Neural progenitor cell (in vitro differentiated cells): ENCODE measurements around the gene HSPB1. TPM values are rescaled to one million over a fixed set of nuclear protein-coding genes. Genes with fewer than 3 reads are reported as not detected.

Experiments
- DNase-seq: peaks from one replicate; pipeline ENCODE4 v3.0.0-alpha.2; 2016; ENCODE audit warnings: low spot score
- H2AFZ ChIP-seq: fragments of 200-600 bp; sonication (generic); replicated peaks from 2 replicates; pipeline ENCODE4 v1.6.1; 2016; ENCODE audit warnings: antibody characterized with exemption
- H3F3A ChIP-seq: fragments of 200-600 bp; sonication (generic); 2 replicates; pipeline ENCODE4 v1.6.1; 2016; ENCODE audit warnings: antibody characterized with exemption, low read depth
- H3K27ac ChIP-seq: fragments of 200-600 bp; sonication (generic); 2 replicates; pipeline ENCODE4 v1.5.1; 2016; ENCODE audit warnings: mild to moderate bottlenecking
- H3K27me3 ChIP-seq: fragments of 200-600 bp; sonication (generic); 2 replicates; pipeline ENCODE4 v1.6.1; 2016; ENCODE audit warnings: mild to moderate bottlenecking, moderate library complexity
- H3K36me3 ChIP-seq: fragments of 200-600 bp; sonication (generic); 2 replicates; pipeline ENCODE4 v1.5.1; 2016
- H3K4me1 ChIP-seq: fragments of 200-600 bp; sonication (generic); 2 replicates; pipeline ENCODE4 v1.6.1; 2016; ENCODE audit warnings: mixed run types
- H3K4me2 ChIP-seq: fragments of 200-600 bp; sonication (generic); 2 replicates; pipeline ENCODE4 v1.6.1; 2016
- H3K4me3 ChIP-seq: fragments of 200-600 bp; sonication (generic); 2 replicates; pipeline ENCODE4 v1.5.1; 2016
- H3K79me2 ChIP-seq: fragments of 200-600 bp; sonication (generic); 2 replicates; pipeline ENCODE4 v1.6.1; 2016; ENCODE audit warnings: low read depth
- H3K9ac ChIP-seq: fragments of 200-600 bp; sonication (generic); 2 replicates; pipeline ENCODE4 v1.6.1; 2016
- H3K9me3 ChIP-seq: fragments of 200-600 bp; sonication (generic); 2 replicates; pipeline ENCODE4 v1.5.1; 2016; ENCODE audit warnings: low read depth
- H4K20me1 ChIP-seq: fragments of 200-600 bp; sonication (generic); 2 replicates; pipeline ENCODE4 v1.6.1; 2016; ENCODE audit warnings: low read depth
- H3K27ac Mint-ChIP-seq: 3 replicates; pipeline ENCODE4 v1.8.0; 2021; ENCODE audit warnings: mixed read lengths
- H3K27me3 Mint-ChIP-seq: 2 replicates; pipeline ENCODE4 v1.8.0; 2022; ENCODE audit warnings: low read depth, mild to moderate bottlenecking, inconsistent platforms, moderate library complexity, mixed read lengths; ENCODE audit not compliant: insufficient read depth
- H3K36me3 Mint-ChIP-seq: 3 replicates; pipeline ENCODE4 v1.8.0; 2021; ENCODE audit warnings: mixed read lengths
- H3K4me1 Mint-ChIP-seq: 3 replicates; pipeline ENCODE4 v1.8.0; 2021; ENCODE audit warnings: mixed read lengths
- H3K4me3 Mint-ChIP-seq: 3 replicates; pipeline ENCODE4 v1.8.0; 2021; ENCODE audit warnings: mild to moderate bottlenecking, moderate library complexity, mixed read lengths
- H3K9me3 Mint-ChIP-seq: 3 replicates; pipeline ENCODE4 v1.8.0; 2020; ENCODE audit warnings: mixed read lengths
- EZH2 ChIP-seq: fragments of 200-600 bp; sonication (generic); IDR thresholded peaks from 2 replicates; pipeline ENCODE4 v1.6.1; 2017; ENCODE audit warnings: antibody characterized with exemption, mild to moderate bottlenecking, moderate library complexity
- EZH2phosphoT487 ChIP-seq: fragments of 200-600 bp; sonication (generic); IDR thresholded peaks from 2 replicates; pipeline ENCODE4 v1.6.1; 2017; ENCODE audit warnings: antibody characterized with exemption
- total RNA-seq: library from RNA; depleted of rRNA; stranded (reverse); fragments of >200 nt; gene quantifications from 2 replicates; pipeline ENCODE4 v1.2.3, GENCODE V29; 2015; ENCODE audit warnings: low replicate concordance
- TF ChIP-seq, protein P1 (sequence below): fragments of 200-600 bp; sonication (generic); IDR thresholded peaks from 2 replicates; pipeline ENCODE4 v1.5.1; 2017; ENCODE audit warnings: antibody characterized with exemption, mild to moderate bottlenecking

The HSPB1 gene
- total RNA-seq, 1 donor from 2014 or later = 9.7 TPM

DNA sequence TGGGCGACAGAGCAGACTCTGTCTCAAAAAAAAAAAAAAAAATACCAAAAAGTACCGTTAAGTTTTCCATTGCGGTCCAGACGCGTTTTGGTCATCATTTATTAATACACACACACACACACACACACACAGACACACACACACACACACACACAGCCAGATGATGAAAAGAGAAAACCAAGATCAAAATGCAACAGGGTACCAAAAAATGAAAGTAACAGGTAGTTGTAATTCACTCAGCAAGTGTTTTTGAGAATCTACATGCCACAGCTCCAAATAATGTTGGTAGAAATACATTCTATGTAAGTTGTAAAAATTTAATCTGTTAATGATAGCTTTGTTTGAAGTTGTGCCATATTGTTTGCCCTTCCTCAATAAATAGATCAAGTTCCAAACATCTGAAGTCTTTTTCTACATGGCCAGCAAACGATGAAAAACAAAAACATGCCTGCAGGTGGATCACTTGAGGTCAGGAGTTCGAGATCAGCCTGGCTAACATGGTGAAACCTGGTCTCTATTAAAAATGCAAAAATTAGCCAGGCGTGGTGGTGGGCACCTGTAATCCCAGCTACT, 46.9 kb downstream of the HSPB1 start:
- no peaks in the 10 kb centered on the region for H3K9me3 ChIP-seq
- no peak for DNase-seq
- H3K27ac Mint-ChIP-seq = no peak overlapping the region
- peaks cover 95% of the 10 kb centered on the region for H4K20me1 ChIP-seq
- TF ChIP-seq EZH2 (no peak), EZH2phosphoT487 (no peak)
- TF ChIP-seq, protein P1, sequence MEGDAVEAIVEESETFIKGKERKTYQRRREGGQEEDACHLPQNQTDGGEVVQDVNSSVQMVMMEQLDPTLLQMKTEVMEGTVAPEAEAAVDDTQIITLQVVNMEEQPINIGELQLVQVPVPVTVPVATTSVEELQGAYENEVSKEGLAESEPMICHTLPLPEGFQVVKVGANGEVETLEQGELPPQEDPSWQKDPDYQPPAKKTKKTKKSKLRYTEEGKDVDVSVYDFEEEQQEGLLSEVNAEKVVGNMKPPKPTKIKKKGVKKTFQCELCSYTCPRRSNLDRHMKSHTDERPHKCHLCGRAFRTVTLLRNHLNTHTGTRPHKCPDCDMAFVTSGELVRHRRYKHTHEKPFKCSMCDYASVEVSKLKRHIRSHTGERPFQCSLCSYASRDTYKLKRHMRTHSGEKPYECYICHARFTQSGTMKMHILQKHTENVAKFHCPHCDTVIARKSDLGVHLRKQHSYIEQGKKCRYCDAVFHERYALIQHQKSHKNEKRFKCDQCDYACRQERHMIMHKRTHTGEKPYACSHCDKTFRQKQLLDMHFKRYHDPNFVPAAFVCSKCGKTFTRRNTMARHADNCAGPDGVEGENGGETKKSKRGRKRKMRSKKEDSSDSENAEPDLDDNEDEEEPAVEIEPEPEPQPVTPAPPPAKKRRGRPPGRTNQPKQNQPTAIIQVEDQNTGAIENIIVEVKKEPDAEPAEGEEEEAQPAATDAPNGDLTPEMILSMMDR = no peak
- H3K4me3 Mint-ChIP-seq = no peak overlapping the region
- no peak overlapping the region for H3K4me3 ChIP-seq
- peaks cover 10% of the 10 kb centered on the region for H3F3A ChIP-seq
- no peak overlapping the region for H2AFZ ChIP-seq
- H3K4me1 Mint-ChIP-seq = peaks cover 9% of the 10 kb centered on the region
- peaks cover 100% of the 10 kb centered on the region for H3K79me2 ChIP-seq
- H3K9me3 Mint-ChIP-seq = peaks cover 27% of the 10 kb centered on the region
- peaks cover 3% of the 10 kb centered on the region for H3K27me3 Mint-ChIP-seq
- no peak overlapping the region for H3K4me2 ChIP-seq
- no peaks in the 10 kb centered on the region for H3K4me1 ChIP-seq
- no peak overlapping the region for H3K9ac ChIP-seq
- no peaks in the 10 kb centered on the region for H3K27me3 ChIP-seq
- no peak overlapping the region for H3K27ac ChIP-seq
- H3K36me3 ChIP-seq = peaks cover 22% of the 10 kb centered on the region
- H3K36me3 Mint-ChIP-seq = peaks cover 70% of the 10 kb centered on the region

DNA sequence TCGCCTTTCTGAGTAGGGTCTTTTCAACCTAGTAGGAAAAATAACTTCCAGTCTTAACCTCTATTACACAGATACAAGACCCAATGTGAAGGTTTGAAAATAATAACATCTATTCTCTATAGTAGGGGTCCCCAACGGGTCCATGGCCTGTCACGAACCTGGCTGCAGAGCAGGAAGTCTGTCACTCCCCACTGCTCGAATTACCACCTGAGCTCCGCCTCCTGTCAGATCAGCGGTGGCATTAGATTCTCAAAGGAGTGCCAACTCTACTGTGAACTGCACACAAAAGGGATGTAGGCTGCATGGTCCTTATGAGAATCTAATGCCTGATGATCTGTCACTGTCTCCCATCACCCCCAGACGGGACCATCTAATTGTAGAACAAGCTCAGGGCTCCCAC, 48.9 kb downstream of the HSPB1 start:
- H3K36me3 ChIP-seq = peaks cover 35% of the 10 kb centered on the region

DNA sequence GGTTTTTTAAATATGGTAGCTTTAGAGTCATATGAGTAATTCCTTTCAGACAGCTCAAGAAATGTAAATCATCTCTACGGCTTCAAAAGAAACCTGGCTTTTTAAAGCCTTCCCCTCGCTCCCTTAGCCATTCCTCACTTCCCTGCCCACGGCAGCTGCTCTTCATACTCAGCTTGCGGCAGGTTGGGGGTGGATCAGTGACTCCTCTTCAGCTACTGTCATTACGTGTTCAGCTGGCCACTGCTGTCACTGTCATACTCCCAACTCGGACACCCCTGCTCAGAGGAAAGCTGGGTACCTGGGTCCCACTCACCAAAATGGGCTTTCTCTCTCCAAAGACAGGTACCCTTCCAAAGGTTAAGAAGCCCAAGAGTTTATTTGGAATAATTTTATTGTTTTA, 49.7 kb downstream of the HSPB1 start:
- Mint-ChIP-seq H3K4me1 (peaks cover 12% of the 10 kb centered on the region), H3K9me3 (peaks cover 39% of the 10 kb centered on the region), H3K36me3 (peaks cover 68% of the 10 kb centered on the region), H3K27me3 (no peaks in the 10 kb centered on the region), H3K27ac (no peak overlapping the region), H3K4me3 (no peak overlapping the region)
- Histone ChIP-seq H3K27me3 (no peaks in the 10 kb centered on the region), H3K79me2 (peaks cover 100% of the 10 kb centered on the region), H3K9ac (no peak overlapping the region), H4K20me1 (peaks cover 96% of the 10 kb centered on the region), H2AFZ (no peak overlapping the region), H3K4me3 (no peak overlapping the region), H3K36me3 (peaks cover 37% of the 10 kb centered on the region), H3K4me1 (peaks cover 26% of the 10 kb centered on the region), H3K9me3 (no peaks in the 10 kb centered on the region), H3K4me2 (no peak overlapping the region), H3K27ac (no peak overlapping the region), H3F3A (peaks cover 21% of the 10 kb centered on the region)
- no peak for TF ChIP-seq EZH2
- TF ChIP-seq EZH2phosphoT487 = no peak
- TF ChIP-seq, protein P1 = no peak
- no peak for DNase-seq

More for the DNA sequence above, 48.9 kb downstream of the HSPB1 start:
- Histone ChIP-seq H3K4me3 (no peak overlapping the region), H3K27me3 (no peaks in the 10 kb centered on the region), H2AFZ (no peak overlapping the region), H3K27ac (no peak overlapping the region), H3K9ac (no peak overlapping the region), H3K4me2 (no peak overlapping the region), H3F3A (peaks cover 24% of the 10 kb centered on the region), H3K79me2 (peaks cover 100% of the 10 kb centered on the region), H3K9me3 (no peaks in the 10 kb centered on the region), H4K20me1 (peaks cover 96% of the 10 kb centered on the region), H3K4me1 (peaks cover 17% of the 10 kb centered on the region)
- Mint-ChIP-seq H3K27me3 (no peaks in the 10 kb centered on the region), H3K9me3 (peaks cover 39% of the 10 kb centered on the region), H3K27ac (no peak overlapping the region), H3K36me3 (peaks cover 77% of the 10 kb centered on the region), H3K4me3 (no peak overlapping the region), H3K4me1 (peaks cover 13% of the 10 kb centered on the region)
- DNase-seq = no peak
- TF ChIP-seq EZH2 = no peak
- no peak for TF ChIP-seq EZH2phosphoT487
- TF ChIP-seq, protein P1 = no peak
